HCT116 (cell line): ENCODE data around the gene ZNF488. TPM values are rescaled to one million over a fixed set of nuclear protein-coding genes. Genes with fewer than 3 reads are reported as not detected.

ENCODE experiments used
- ATAC-seq: fragments of 200-7000 bp; cut with Tn5 transposase; 2 replicates; pipeline ENCODE4 v1.9.1; 2020; ENCODE audit warnings: mild to moderate bottlenecking, moderate library complexity
- BruUV-seq: library from RNA; stranded (reverse); fragments of 400-500 nt; replicated peaks from 2 replicates; lab custom pipeline; 2021; lab: Mats Ljungman, UMichigan
- CTCF ChIA-PET: fragments of 300-600 bp; sonication (Branson Sonifier 250); formaldehyde crosslinking; loops from one replicate; lab custom pipeline; 2021; ENCODE audit warnings: antibody characterized with exemption; lab: Charles Lee
- POLR2A ChIA-PET: fragments of 300-600, 350-600 bp; sonication (Branson Sonifier 250); formaldehyde crosslinking; loops from one replicate; lab custom pipeline; 2021; ENCODE audit warnings: antibody characterized with exemption; lab: Charles Lee
- RAD21 ChIA-PET, 2 experiments: fragments of 300-600 bp; sonication (Branson Sonifier 250); formaldehyde crosslinking; loops; one replicate each; lab custom pipeline; 2023; ENCODE audit warnings: low total read pairs in 2 of 2; ENCODE audit not compliant: uncharacterized antibody in 2 of 2, unreplicated experiment in 2 of 2, low non-redundant PET in 1 of 2; lab: Charles Lee
- DNase-seq: peaks from one replicate; pipeline ENCODE4 v3.0.0-alpha.2; 2010; ENCODE audit warnings: low read depth, low spot score
- H2AFZ ChIP-seq: fragments of 200-600 bp; shearing (Covaris generic), sonication (generic); 2 replicates; pipeline ENCODE4 v1.6.1; 2017; ENCODE audit warnings: low read depth, mixed run types, mixed read lengths, antibody characterized with exemption, low read length; ENCODE audit not compliant: poor library complexity, severe bottlenecking
- H3K27ac ChIP-seq: 2 replicates; pipeline ENCODE4 v1.5.1; 2012; ENCODE audit warnings: low read depth, low read length
- H3K27me3 ChIP-seq: fragments of 200-600 bp; sonication (generic); 2 replicates; pipeline ENCODE4 v1.6.1; 2016; ENCODE audit warnings: mixed run types, low read length, mixed read lengths; ENCODE audit not compliant: insufficient read depth
- H3K36me3 ChIP-seq, 2 experiments: fragments of 200-500 bp in 1 of 2; fragments of 200-600 bp in 1 of 2; sonication (Bioruptor generic) in 1 of 2; sonication (generic) in 1 of 2; 2 replicates each; pipeline versions ENCODE4 v1.5.1 to v1.6.1; 2014 to 2016; ENCODE audit warnings: low read length in 2 of 2, inconsistent platforms in 1 of 2, mixed read lengths in 1 of 2, mixed run types in 1 of 2; ENCODE audit not compliant: insufficient read depth in 2 of 2, control insufficient read depth in 1 of 2
- H3K4me1 ChIP-seq, 2 experiments: fragments of 200-600 bp in 1 of 2; sonication (generic) in 1 of 2; 2 replicates each; pipeline versions ENCODE4 v1.5.1 to v1.6.1; 2012 to 2017; ENCODE audit warnings: low read length in 2 of 2, inconsistent platforms in 1 of 2, mild to moderate bottlenecking in 1 of 2, mixed read lengths in 1 of 2, mixed run types in 1 of 2, moderate library complexity in 1 of 2; ENCODE audit not compliant: insufficient read depth in 2 of 2, control insufficient read depth in 1 of 2
- H3K4me2 ChIP-seq: fragments of 200-600 bp; sonication (generic); 2 replicates; pipeline ENCODE4 v1.6.1; 2017; ENCODE audit warnings: mixed run types, low read length, mixed read lengths
- H3K4me3 ChIP-seq, 2 experiments: fragments of 200-600 bp in 1 of 2; sonication (generic) in 1 of 2; replicated peaks in 1 of 2; 2 replicates each; pipeline ENCODE4 v1.5.1; 2011 to 2016; ENCODE audit warnings: low read length in 2 of 2, control low read depth in 1 of 2, low read depth in 1 of 2, mild to moderate bottlenecking in 1 of 2, mixed read lengths in 1 of 2, mixed run types in 1 of 2
- H3K79me2 ChIP-seq: fragments of 200-600 bp; sonication (generic); 2 replicates; pipeline ENCODE4 v1.6.1; 2017; ENCODE audit warnings: mild to moderate bottlenecking, mixed run types, low read length, moderate library complexity, mixed read lengths; ENCODE audit not compliant: insufficient read depth
- H3K9ac ChIP-seq: fragments of 200-600 bp; sonication (generic); 2 replicates; pipeline ENCODE4 v1.6.1; 2016; ENCODE audit warnings: low read length, mixed read lengths
- H3K9me2 ChIP-seq: fragments of 200-600 bp; sonication (generic), shearing (Covaris generic); 2 replicates; pipeline ENCODE4 v1.6.1; 2017; ENCODE audit warnings: mixed run types, mild to moderate bottlenecking, moderate library complexity; ENCODE audit not compliant: insufficient read depth
- H3K9me3 ChIP-seq, 2 experiments: fragments of 200-500 bp in 1 of 2; fragments of 200-600 bp in 1 of 2; sonication (Bioruptor generic) in 1 of 2; sonication (generic) in 1 of 2; 2 replicates each; pipeline ENCODE4 v1.6.1; 2014 to 2017; ENCODE audit warnings: low read length in 2 of 2, mixed read lengths in 2 of 2, inconsistent platforms in 1 of 2, low read depth in 1 of 2, mild to moderate bottlenecking in 1 of 2, mixed run types in 1 of 2, moderate library complexity in 1 of 2; ENCODE audit not compliant: control insufficient read depth in 1 of 2, insufficient read depth in 1 of 2
- H4K20me1 ChIP-seq: fragments of 200-600 bp; sonication (generic), shearing (Covaris generic); 2 replicates; pipeline ENCODE4 v1.6.1; 2017; ENCODE audit warnings: mixed run types, mild to moderate bottlenecking, moderate library complexity; ENCODE audit not compliant: insufficient read depth
- ATF3 ChIP-seq: IDR thresholded peaks from 2 replicates; pipeline ENCODE4 v1.6.1; 2012
- CEBPB ChIP-seq: IDR thresholded peaks from 2 replicates; pipeline ENCODE4 v1.6.1; 2012; ENCODE audit warnings: low read depth
- EGR1 ChIP-seq: IDR thresholded peaks from 2 replicates; pipeline ENCODE4 v1.6.1; 2012; ENCODE audit warnings: low read depth
- ELF1 ChIP-seq: IDR thresholded peaks from 2 replicates; pipeline ENCODE4 v1.6.1; 2012; ENCODE audit warnings: low read depth, borderline replicate concordance
- FOSL1 ChIP-seq: IDR thresholded peaks from 2 replicates; pipeline ENCODE4 v1.6.1; 2012; ENCODE audit warnings: low read depth
- JUND ChIP-seq: IDR thresholded peaks from 2 replicates; pipeline ENCODE4 v1.6.1; 2012
- POLR2A ChIP-seq: IDR thresholded peaks from 2 replicates; pipeline ENCODE4 v1.7.0; 2011; ENCODE audit warnings: borderline replicate concordance; ENCODE audit not compliant: insufficient read depth, insufficient read length; ENCODE audit errors: extremely low read depth
- SIN3A ChIP-seq: IDR thresholded peaks from 2 replicates; pipeline ENCODE4 v1.6.1; 2012; ENCODE audit warnings: low read depth
- SRF ChIP-seq: IDR thresholded peaks from 2 replicates; pipeline ENCODE4 v1.6.1; 2012; ENCODE audit warnings: low read depth
- TCF7L2 ChIP-seq: IDR thresholded peaks from 2 replicates; pipeline ENCODE4 v1.7.0; 2011; ENCODE audit warnings: borderline replicate concordance, inconsistent platforms; ENCODE audit not compliant: insufficient read depth, insufficient read length; ENCODE audit errors: extremely low read depth
- YY1 ChIP-seq: IDR thresholded peaks from 2 replicates; pipeline ENCODE4 v1.6.1; 2011; ENCODE audit warnings: low read length, low read depth, moderate library complexity, mild to moderate bottlenecking; ENCODE audit not compliant: insufficient replicate concordance; ENCODE audit errors: extremely low read depth
- ZBTB33 ChIP-seq: IDR thresholded peaks from 2 replicates; pipeline ENCODE4 v1.6.1; 2011; ENCODE audit warnings: mild to moderate bottlenecking, low read length, moderate library complexity; ENCODE audit not compliant: insufficient replicate concordance; ENCODE audit errors: extremely low read depth
- ZNF274 ChIP-seq: fragments of 200-500 bp; sonication (Bioruptor generic); IDR thresholded peaks from 2 replicates; pipeline ENCODE4 v1.6.1; 2014; ENCODE audit warnings: mild to moderate bottlenecking, low read depth, low read length, inconsistent platforms
- intact Hi-C: fragments of 100-400 bp; cut with micrococcal nuclease; formaldehyde crosslinking; loops from 2 replicates; pipeline ENCODE4 v1.10.0; 2022
- total RNA-seq: library from RNA; stranded (reverse); gene quantifications from one replicate; pipeline ENCODE4 v1.2.1, GENCODE V29; 2021; ENCODE audit not compliant: unreplicated experiment

Gene ZNF488
- total RNA-seq, 1 experiment from 2014 or later: 3.9 TPM

- ChIA-PET CTCF (no interaction called here), POLR2A (no interaction called here), RAD21 (no interaction called here)
Observed at GRCh38 chr10:47359101-47359500, 25.0 kb downstream of the ZNF488 start.

More at GRCh38 chr10:47359101-47359500, 25.0 kb downstream of the ZNF488 start:
- Histone ChIP-seq H3K27me3 (no peaks in the 10 kb centered on the region), H3K4me3 (no peak overlapping the region), H3K9me2 (no peaks in the 10 kb centered on the region), H3K9ac (no peak overlapping the region), H3K9me3 (no peaks in the 10 kb centered on the region), H3K27ac (no peak overlapping the region), H2AFZ (no peak overlapping the region), H4K20me1 (no peaks in the 10 kb centered on the region), H3K4me2 (no peak overlapping the region), H3K79me2 (no peaks in the 10 kb centered on the region), H3K36me3 (no peaks in the 10 kb centered on the region), H3K4me1 (peaks cover 0 to 12% of the 10 kb centered on the region in 2 experiments; a peak in 1 of 4 replicates)
- BruUV-seq: no TSS peak
- TF ChIP-seq CEBPB (no peak), POLR2A (no peak), TCF7L2 (no peak), FOSL1 (no peak), EGR1 (no peak), ZBTB33 (no peak), YY1 (no peak), ATF3 (no peak), ZNF274 (no peak), JUND (no peak), SRF (no peak), ELF1 (no peak), SIN3A (no peak)
- no peak for ATAC-seq
- intact Hi-C loops: no loop called here
- no peak for DNase-seq
